Activated CD4-positive, alpha-beta T cell treated with anti-CD3 and anti-CD28 coated beads for 24 hours (primary cell): ENCODE results near the gene OLIG1.

Experiments
- DNase-seq, 2 donors: peaks; one replicate each; pipeline ENCODE4 v3.0.0-alpha.2; 2020; ENCODE audit warnings: low read depth in 2 of 2

Gene OLIG1

GRCh38 chr21:33063375-33063883 lies 6.5 kb upstream of the OLIG1 start:
- DNase-seq, result no peak

- DNase-seq, result no peak
Measured at GRCh38 chr21:33063907-33064622, 5.9 kb upstream of the OLIG1 start.

GRCh38 chr21:33064623-33065390 lies 5.1 kb upstream of the OLIG1 start:
- DNase-seq, result no peak

- no peak for DNase-seq
Measured at GRCh38 chr21:33067043-33067442, 2.9 kb upstream of the OLIG1 start.

- no peak for DNase-seq
Measured at GRCh38 chr21:33067457-33067856, 2.5 kb upstream of the OLIG1 start.

- no peak for DNase-seq
Measured at GRCh38 chr21:33069243-33069642, 698 bp upstream of the OLIG1 start.

- DNase-seq, result no peak
Measured at GRCh38 chr21:33069645-33069993, 322 bp upstream of the OLIG1 start.

GRCh38 chr21:33070744-33070997 lies 730 bp downstream of the OLIG1 start:
- DNase-seq, result no peak

- DNase-seq, result no peak
Measured at GRCh38 chr21:33070998-33071769, 1.2 kb downstream of the OLIG1 start.

- no peak for DNase-seq
Measured at GRCh38 chr21:33071770-33072306, 1.9 kb downstream of the OLIG1 start.

- no peak for DNase-seq
Measured at GRCh38 chr21:33073636-33074035, 3.7 kb downstream of the OLIG1 start.

- no peak for DNase-seq
Measured at GRCh38 chr21:33075128-33075527, 5.2 kb downstream of the OLIG1 start.

- DNase-seq, result no peak
Measured at GRCh38 chr21:33075596-33076195, 5.8 kb downstream of the OLIG1 start.

GRCh38 chr21:33076600-33077329 lies 6.8 kb downstream of the OLIG1 start:
- no peak for DNase-seq

GRCh38 chr21:33078907-33079582 lies 9.1 kb downstream of the OLIG1 start:
- DNase-seq, result no peak

GRCh38 chr21:33080376-33080775 lies 10.4 kb downstream of the OLIG1 start:
- DNase-seq, result no peak

- no peak for DNase-seq
Measured at GRCh38 chr21:33080776-33081175, 10.8 kb downstream of the OLIG1 start.

- no peak for DNase-seq
Measured at GRCh38 chr21:33088384-33088783, 18.4 kb downstream of the OLIG1 start.

GRCh38 chr21:33089395-33090119 lies 19.6 kb downstream of the OLIG1 start:
- no peak for DNase-seq

- DNase-seq, result no peak
Measured at GRCh38 chr21:33096426-33096825, 26.5 kb downstream of the OLIG1 start.
